K562 (cell line): ENCODE results near the gene PLS1. TPM values are rescaled to one million over a fixed set of nuclear protein-coding genes. Genes with fewer than 3 reads are reported as not detected.

Experiments used
- BHLHE40 ChIP-seq: IDR thresholded peaks from 2 replicates; pipeline ENCODE4 v1.6.1; 2011; ENCODE audit warnings: low read length, improper control_type of control experiment
- E4F1 ChIP-seq: fragments of 250-450 bp; sonication (Bioruptor Pico); IDR thresholded peaks from 2 replicates; pipeline ENCODE4 v1.5.0; 2021; ENCODE audit warnings: mild to moderate bottlenecking, borderline replicate concordance
- FOXM1 ChIP-seq, 2 experiments: fragments of 450-650 bp in 1 of 2; sonication (generic) in 1 of 2; formaldehyde crosslinking in 1 of 2; IDR thresholded peaks; 2 replicates each; pipeline versions ENCODE4 v1.6.1 to v1.9.0; 2017 to 2022; ENCODE audit warnings: low read depth in 2 of 2, mild to moderate bottlenecking in 2 of 2, missing genetic modification reagents in 1 of 2, moderate library complexity in 1 of 2
- HMBOX1 ChIP-seq: sonication (generic); IDR thresholded peaks from 2 replicates; pipeline ENCODE4 v1.6.1; 2016
- IRF2 ChIP-seq: sonication (generic); formaldehyde crosslinking; IDR thresholded peaks from 2 replicates; pipeline ENCODE4 v1.8.1; 2022; ENCODE audit warnings: mild to moderate bottlenecking, missing genetic modification reagents
- THRA ChIP-seq: fragments of 450-650 bp; IDR thresholded peaks from 2 replicates; pipeline ENCODE4 v1.6.1; 2017; ENCODE audit warnings: mild to moderate bottlenecking, moderate library complexity
- ZFP1 ChIP-seq: fragments of 450-650 bp; formaldehyde crosslinking; IDR thresholded peaks from 2 replicates; pipeline ENCODE4 v1.4.0; 2020; ENCODE audit warnings: mild to moderate bottlenecking, mixed read lengths
- ZSCAN32 ChIP-seq: fragments of 450-650 bp; formaldehyde crosslinking; IDR thresholded peaks from 2 replicates; pipeline ENCODE4 v1.4.0; 2020; ENCODE audit warnings: mild to moderate bottlenecking, moderate library complexity
- polyA plus RNA-seq, 8 experiments: library from polyadenylated mRNA; depleted of rRNA in 4 of 8; stranded (reverse) in 5 of 8; unstranded in 3 of 8; fragments of >200 nt; fragmentation: Nextera tagmentation in 2 of 8; fragmentation: Illumina TruSeq in 1 of 8; extraction: Ambion mirVana in 2 of 8; extraction: Trizol in 1 of 8; gene quantifications; 2 replicates each; pipeline versions ENCODE4 v1.2.1 to v1.2.3, GENCODE V29; 2011 to 2014; ENCODE audit warnings: inconsistent platforms in 1 of 8, missing spikeins in 1 of 8
- total RNA-seq, 7 experiments: library from RNA; depleted of rRNA in 6 of 7; stranded (reverse); fragments of >200 nt in 6 of 7; fragmentation: Illumina TruSeq in 2 of 7; extraction: Trizol in 2 of 7; gene quantifications; 2 replicates each; pipeline versions ENCODE4 v1.2.1 to v1.2.3, GENCODE V29; 2011 to 2021; ENCODE audit warnings: low replicate concordance in 1 of 7
- TF ChIP-seq, protein P1 (sequence below): fragments of 250-450 bp; sonication (Bioruptor Pico); IDR thresholded peaks from 2 replicates; pipeline ENCODE4 v1.4.0; 2020; ENCODE audit warnings: mild to moderate bottlenecking, moderate library complexity
- TF ChIP-seq, protein P2 (sequence below): fragments of 250-450 bp; sonication (Bioruptor Pico); IDR thresholded peaks from 2 replicates; pipeline ENCODE4 v1.6.1; 2021; ENCODE audit warnings: mild to moderate bottlenecking
- TF ChIP-seq, protein P3 (sequence below): fragments of 450-650 bp; formaldehyde crosslinking; IDR thresholded peaks from 2 replicates; pipeline ENCODE4 v1.4.0; 2020; ENCODE audit warnings: mild to moderate bottlenecking, moderate library complexity

PLS1 gene
- total and polyA plus RNA-seq, 9 of the 15 experiments (the other 6 are each of a cell fraction or from before 2014, with no cell fraction given): 6.1 to 21.3 (median 13.0) TPM

DNA sequence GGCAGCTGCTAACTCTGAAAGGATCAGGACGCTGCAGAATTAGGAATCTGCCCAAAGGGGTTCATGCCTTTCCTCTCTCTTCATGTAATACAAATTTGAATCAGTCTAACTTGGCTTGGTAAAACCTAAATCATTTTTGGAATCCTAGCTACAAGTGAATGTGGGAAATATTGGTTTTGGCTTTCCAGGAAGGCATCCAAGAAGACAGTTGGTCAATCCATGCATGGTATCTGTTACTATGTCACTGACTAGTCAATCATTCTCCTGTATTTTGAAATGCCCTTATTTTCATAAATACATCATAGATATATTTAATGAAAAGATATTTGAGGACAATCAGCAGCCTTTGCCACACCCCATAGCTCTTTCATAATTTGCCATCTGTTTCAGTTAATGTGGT lies 7.5 kb upstream of the PLS1 start (continued):
- TF ChIP-seq E4F1 (CRISPR knock-in tag) (no peak), ZFP1 (CRISPR knock-in tag) (no peak), HMBOX1 (no peak), THRA (no peak), ZSCAN32 (CRISPR knock-in tag) (no peak), IRF2 (CRISPR knock-in tag) (no peak), BHLHE40 (no peak), FOXM1 (IDR thresholded peaks at IDR 0.05; ENCODE audit: low read depth) (no peak), FOXM1 (CRISPR knock-in tag; IDR thresholded peaks at IDR 0.05; ENCODE audit: low read depth) (no peak)
- TF ChIP-seq, protein P1, sequence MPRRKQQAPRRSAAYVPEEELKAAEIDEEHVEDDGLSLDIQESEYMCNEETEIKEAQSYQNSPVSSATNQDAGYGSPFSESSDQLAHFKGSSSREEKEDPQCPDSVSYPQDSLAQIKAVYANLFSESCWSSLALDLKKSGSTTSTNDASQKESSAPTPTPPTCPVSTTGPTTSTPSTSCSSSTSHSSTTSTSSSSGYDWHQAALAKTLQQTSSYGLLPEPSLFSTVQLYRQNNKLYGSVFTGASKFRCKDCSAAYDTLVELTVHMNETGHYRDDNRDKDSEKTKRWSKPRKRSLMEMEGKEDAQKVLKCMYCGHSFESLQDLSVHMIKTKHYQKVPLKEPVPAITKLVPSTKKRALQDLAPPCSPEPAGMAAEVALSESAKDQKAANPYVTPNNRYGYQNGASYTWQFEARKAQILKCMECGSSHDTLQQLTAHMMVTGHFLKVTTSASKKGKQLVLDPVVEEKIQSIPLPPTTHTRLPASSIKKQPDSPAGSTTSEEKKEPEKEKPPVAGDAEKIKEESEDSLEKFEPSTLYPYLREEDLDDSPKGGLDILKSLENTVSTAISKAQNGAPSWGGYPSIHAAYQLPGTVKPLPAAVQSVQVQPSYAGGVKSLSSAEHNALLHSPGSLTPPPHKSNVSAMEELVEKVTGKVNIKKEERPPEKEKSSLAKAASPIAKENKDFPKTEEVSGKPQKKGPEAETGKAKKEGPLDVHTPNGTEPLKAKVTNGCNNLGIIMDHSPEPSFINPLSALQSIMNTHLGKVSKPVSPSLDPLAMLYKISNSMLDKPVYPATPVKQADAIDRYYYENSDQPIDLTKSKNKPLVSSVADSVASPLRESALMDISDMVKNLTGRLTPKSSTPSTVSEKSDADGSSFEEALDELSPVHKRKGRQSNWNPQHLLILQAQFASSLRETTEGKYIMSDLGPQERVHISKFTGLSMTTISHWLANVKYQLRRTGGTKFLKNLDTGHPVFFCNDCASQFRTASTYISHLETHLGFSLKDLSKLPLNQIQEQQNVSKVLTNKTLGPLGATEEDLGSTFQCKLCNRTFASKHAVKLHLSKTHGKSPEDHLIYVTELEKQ: no peak
- TF ChIP-seq, protein P2, sequence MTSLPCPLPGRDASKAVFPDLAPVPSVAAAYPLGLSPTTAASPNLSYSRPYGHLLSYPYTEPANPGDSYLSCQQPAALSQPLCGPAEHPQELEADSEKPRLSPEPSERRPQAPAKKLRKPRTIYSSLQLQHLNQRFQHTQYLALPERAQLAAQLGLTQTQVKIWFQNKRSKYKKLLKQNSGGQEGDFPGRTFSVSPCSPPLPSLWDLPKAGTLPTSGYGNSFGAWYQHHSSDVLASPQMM (CRISPR knock-in tag): no peak
- TF ChIP-seq, protein P3, sequence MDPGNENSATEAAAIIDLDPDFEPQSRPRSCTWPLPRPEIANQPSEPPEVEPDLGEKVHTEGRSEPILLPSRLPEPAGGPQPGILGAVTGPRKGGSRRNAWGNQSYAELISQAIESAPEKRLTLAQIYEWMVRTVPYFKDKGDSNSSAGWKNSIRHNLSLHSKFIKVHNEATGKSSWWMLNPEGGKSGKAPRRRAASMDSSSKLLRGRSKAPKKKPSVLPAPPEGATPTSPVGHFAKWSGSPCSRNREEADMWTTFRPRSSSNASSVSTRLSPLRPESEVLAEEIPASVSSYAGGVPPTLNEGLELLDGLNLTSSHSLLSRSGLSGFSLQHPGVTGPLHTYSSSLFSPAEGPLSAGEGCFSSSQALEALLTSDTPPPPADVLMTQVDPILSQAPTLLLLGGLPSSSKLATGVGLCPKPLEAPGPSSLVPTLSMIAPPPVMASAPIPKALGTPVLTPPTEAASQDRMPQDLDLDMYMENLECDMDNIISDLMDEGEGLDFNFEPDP (CRISPR knock-in tag): no peak
